ENCODE measurements around the gene MYL10.

MYL10 gene

DNA sequence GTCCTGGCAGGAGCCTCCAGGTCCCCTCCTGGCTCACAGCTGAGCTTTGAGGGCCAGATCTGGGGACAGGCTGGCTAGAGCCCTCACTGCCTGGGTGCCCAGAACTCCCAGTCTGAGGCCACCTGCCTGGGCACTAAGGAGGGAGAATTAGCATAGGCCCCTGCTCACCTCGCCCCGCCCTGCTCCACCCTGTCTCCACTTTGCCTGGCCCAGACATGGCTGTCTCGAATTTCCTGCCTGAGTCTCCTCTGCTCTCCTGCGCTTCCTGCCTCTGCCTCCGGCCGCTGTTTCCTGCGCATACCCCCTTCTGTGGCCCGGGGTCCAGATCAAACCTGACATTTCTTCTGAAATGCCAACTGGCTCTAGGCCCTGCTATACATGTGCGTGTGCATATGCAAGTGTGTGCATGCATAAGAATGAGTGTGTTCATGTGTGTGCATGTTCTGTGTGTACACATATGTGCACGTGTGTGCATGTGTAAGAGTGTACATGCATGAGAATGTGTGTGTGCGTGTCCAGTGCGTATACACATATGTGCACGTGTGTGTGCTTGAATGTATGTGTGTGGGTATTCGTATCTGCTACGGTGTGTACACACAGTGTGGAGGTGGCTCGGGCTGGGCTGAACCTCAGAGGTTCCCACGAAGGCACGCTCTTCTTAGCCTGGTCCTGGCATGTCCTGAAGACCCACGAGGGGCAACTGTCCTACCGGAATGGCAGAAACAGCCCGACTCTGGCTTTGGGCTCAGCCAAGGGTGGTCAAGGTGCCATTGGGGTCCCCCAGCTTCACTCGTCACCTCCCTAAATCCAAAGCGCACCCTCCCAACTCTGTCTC, 64.9 kb downstream of the MYL10 start:
- no peak for DNase-seq
